Measurements from ENCODE around the gene PPM1L.

The PPM1L gene

GRCh38 chr3:161050935-161051334 lies 294.9 kb downstream of the PPM1L start:
- DNase-seq: no peak

GRCh38 chr3:161051856-161052255 lies 295.8 kb downstream of the PPM1L start:
- no peak for DNase-seq

- DNase-seq: no peak
Measured at GRCh38 chr3:161054860-161055604, 299.0 kb downstream of the PPM1L start.

DNA sequence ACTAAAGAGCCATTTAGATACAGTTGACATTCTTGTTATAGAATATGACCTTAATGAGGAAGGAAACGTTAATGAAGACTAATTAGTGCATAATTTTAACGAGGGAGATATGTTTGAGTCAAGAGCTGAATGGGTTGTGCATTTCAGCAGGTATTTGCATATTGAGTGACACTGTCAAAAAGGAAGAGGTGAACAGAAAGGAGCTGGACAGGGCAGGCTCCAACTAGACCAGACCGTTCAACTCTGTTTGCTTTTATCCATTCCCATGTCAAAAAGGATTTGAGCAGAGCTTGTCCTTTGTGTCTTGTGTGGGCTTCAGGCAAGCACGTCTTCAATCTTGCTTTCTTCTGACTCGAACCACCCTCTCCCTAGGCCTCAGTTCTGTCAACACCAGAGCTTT lies 308.4 kb downstream of the PPM1L start:
- DNase-seq: no peak

DNA sequence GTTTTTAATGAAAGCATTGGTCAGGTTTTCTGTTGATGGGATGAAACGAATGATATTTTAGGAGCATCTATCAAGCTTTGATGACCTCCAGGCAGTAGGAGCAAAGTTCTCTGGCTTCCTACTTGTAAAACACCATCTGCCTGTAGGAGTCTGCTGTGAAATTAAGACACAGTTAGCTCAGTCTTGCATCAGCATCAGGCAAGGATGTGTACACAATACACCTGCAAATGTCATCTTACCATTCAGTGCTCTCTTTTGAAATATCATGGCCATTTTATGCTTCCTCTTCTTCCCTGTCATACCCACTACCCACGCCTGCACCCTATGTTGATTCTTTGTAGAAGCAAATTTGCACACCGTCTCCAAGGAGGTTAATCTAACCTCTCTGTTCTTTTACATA lies 310.9 kb downstream of the PPM1L start:
- DNase-seq: no peak

- no peak for DNase-seq
Measured at GRCh38 chr3:161067335-161067734, 311.3 kb downstream of the PPM1L start.

DNA sequence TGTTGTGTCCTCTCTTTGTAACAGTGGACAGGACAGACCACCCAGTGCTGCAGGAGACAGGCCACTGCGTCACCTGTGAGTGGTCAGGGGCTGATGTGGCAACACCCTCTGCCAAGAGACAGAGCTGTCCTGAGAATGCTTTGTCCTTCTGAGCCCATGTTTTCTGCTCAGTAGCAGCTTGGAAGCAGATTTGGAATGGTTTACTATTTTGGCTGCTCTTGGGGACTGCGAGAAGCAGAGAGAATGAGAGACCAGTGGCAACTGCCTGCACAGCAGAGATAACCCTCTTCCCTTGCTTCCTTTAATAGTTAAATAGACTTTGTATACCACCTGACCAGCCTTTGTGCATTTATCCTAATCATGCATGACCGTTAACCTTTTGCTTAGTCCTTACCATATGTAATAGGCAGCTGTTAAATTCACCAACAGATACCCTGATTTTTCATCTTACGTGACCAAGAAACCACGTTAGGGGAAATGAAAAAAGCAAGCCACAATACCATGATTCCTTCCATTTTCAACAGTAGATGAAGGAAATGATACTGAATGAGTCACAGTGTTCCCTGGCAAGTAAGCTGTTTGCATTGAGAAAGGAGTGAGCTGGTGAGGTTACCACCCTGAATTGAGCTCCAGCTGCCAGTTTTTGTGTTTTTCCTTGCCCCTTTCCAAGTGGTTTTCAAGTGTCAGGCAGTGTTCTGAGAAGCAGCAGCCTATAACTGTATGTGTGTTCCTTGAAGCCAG lies 313.6 kb downstream of the PPM1L start:
- no peak for DNase-seq

DNA sequence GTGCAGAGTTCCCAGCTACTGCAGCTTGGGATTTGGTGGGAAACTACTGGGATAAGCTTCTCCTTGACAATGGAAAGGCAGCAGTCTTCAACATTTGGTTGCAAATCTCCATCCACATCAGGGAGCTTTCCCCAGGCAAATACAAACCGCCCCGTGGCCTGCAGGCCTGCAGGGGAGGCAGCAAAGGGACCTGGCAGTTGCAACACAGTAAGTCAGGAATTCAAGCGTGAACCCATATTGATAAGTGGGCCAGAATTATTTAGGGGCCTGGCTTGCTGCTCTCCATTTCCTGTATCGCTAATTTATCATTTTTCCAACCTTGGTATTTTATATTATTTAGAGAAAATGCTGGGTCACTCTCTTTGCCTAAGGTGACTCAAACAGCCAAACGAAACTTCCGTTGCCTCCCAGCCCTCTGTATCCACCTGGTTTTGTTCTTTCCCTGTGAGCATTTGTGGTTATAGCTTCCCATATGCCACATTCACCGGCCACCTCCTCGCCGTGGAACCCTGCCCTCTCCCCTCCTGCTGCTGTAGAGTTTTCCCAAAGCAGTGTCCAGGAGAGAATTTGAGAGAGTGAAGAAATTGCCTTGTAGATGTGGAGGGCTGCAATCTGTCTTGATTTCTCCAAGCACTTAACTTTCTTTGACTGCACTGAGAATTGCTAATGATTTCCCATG lies 314.4 kb downstream of the PPM1L start:
- no peak for DNase-seq

- no peak for DNase-seq
Measured at GRCh38 chr3:161070980-161071663, 315.1 kb downstream of the PPM1L start.

GRCh38 chr3:161072211-161072621 lies 316.2 kb downstream of the PPM1L start:
- DNase-seq: no peak

GRCh38 chr3:161072751-161073150 lies 316.7 kb downstream of the PPM1L start:
- DNase-seq: no peak

- no peak for DNase-seq
Measured at GRCh38 chr3:161073181-161073580, 317.1 kb downstream of the PPM1L start.

DNA sequence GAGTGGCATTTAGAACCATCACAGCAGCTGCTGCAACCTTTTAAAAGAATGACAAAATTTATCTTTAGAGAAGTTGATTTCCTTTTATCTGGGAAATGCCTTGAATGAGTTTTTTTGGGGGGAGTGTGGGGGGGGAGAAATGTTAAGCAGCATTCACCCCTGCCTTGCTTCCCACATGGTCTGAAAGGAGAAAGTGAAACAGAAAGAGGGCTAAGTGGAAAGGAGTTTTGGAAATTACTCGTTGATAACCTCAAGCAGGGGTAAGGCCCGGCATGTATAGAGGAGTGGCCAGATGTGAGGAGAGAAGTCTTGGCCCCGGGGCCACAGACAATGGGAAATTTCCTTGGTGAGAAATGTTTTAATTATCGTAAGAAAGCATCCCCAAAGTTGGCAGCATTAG lies 325.6 kb downstream of the PPM1L start:
- no peak for DNase-seq

DNA sequence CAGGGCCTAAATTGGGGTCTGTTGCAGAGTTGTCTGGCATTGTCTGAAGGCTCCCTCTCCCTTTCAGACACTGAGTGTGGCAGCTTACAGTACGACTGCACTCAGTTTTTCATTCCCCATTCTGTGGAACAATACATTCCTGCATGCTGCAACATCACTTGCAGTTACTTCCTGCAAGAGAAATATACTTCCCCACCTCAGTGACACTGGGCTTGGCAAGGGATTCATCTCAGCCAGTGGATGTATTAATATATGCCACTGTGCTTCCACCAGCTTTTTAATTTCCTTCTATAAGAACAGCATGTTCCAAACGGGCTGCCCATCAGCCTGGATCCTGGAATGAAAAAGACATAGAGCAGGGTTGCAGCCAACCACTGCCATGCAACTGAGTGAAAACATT lies 326.0 kb downstream of the PPM1L start:
- no peak for DNase-seq

GRCh38 chr3:161083131-161083530 lies 327.1 kb downstream of the PPM1L start:
- DNase-seq: no peak

DNA sequence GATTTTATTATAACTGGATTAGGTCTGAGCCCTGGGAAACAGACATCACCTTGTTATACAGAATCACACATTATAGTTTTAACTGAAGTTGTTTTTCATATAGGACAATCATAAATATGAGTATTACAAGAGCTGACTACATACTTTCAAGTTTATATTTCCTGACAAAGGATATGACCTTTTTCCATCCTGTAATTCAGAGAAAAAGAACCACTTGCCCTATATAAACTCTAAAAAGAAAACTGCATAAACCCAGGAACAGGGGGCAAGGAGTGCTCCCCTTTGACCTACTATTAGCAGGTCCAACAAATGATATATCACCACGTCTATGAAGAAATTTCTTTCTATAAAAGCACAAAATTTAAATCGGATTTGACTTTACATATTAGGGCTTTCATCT lies 328.2 kb downstream of the PPM1L start:
- no peak for DNase-seq

- no peak for DNase-seq
Measured at GRCh38 chr3:161093895-161094294, 337.9 kb downstream of the PPM1L start.

DNA sequence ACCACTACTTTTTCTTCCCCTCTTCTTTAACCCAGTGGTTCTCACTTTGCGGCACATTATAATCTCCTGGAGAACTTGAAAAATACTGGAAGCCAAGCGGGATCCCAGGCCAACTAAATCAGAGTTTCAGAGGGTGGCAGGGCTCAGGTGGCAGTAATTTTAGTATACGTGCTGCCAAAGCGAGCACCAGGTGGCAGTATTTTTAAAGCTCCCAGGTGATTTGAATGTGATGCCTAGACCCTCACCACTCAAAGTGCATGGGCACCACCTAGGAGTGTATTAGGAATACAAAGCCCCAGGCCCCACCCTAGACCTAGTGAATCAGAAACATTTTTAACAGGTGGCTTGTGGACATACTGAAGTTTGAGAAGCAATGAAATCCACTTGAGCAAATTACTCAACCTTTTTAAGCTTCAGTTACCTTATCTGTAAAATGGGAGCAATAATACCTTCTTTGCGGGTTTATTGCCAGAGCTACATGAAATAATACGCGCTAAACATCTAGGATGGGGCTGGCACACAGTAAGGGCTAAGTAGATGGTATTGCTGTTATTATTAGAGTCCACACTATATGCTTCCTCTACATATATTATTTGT lies 340.8 kb downstream of the PPM1L start:
- DNase-seq: no peak

GRCh38 chr3:161100994-161101393 lies 345.0 kb downstream of the PPM1L start:
- no peak for DNase-seq

- no peak for DNase-seq
Measured at GRCh38 chr3:161101609-161102008, 345.6 kb downstream of the PPM1L start.

GRCh38 chr3:161103776-161104385 lies 347.9 kb downstream of the PPM1L start:
- DNase-seq: no peak

All from effector CD4-positive, alpha-beta T cell (primary cell).